Heart right ventricle (tissue), 16 donors: ENCODE measurements around the gene JDP2. TPM values are rescaled to one million over a fixed set of nuclear protein-coding genes. Genes with fewer than 3 reads are reported as not detected.

Source experiments
- ATAC-seq, 8 donors: fragments of 200-7000 bp; cut with Tn5 transposase; one replicate each; pipeline ENCODE4 v1.9.1; 2020; ENCODE audit warnings: mild to moderate bottlenecking in 8 of 8, moderate library complexity in 8 of 8, moderate number of reproducible peaks in 1 of 8
- DNase-seq, 2 donors: peaks; one replicate each; pipeline ENCODE4 v3.0.0-alpha.2; 2020
- H3K27ac ChIP-seq, 10 donors: fragments of 200-600 bp; sonication (generic) in 2 of 10; one replicate each; pipeline versions ENCODE4 v1.5.0 to v1.8.0; 2020 to 2022; ENCODE audit warnings: mild to moderate bottlenecking in 3 of 10
- H3K27me3 ChIP-seq, 7 donors: fragments of 200-600 bp; one replicate each; pipeline ENCODE4 v1.8.0; 2021 to 2022; ENCODE audit warnings: mild to moderate bottlenecking in 2 of 7
- H3K36me3 ChIP-seq, 9 donors: fragments of 200-600 bp; sonication (generic) in 1 of 9; one replicate each; pipeline versions ENCODE4 v1.5.0 to v1.8.0; 2020 to 2022; ENCODE audit warnings: mild to moderate bottlenecking in 2 of 9
- H3K4me1 ChIP-seq, 9 donors: fragments of 200-600 bp; sonication (generic) in 1 of 9; one replicate each; pipeline versions ENCODE4 v1.5.0 to v1.8.0; 2020 to 2022; ENCODE audit warnings: mild to moderate bottlenecking in 4 of 9
- H3K4me3 ChIP-seq, 10 donors: fragments of 200-600 bp; sonication (generic) in 2 of 10; one replicate each; pipeline versions ENCODE4 v1.5.0 to v1.8.0; 2020 to 2022; ENCODE audit warnings: mild to moderate bottlenecking in 7 of 10, moderate library complexity in 2 of 10
- H3K9me3 ChIP-seq, 11 donors: fragments of 200-600 bp in 10 of 11; sonication (generic) in 2 of 11; one replicate each; pipeline versions ENCODE4 v1.5.0 to v1.8.0; 2013 to 2022; ENCODE audit warnings: mild to moderate bottlenecking in 2 of 11, control low read depth in 1 of 11, moderate library complexity in 1 of 11
- CTCF ChIP-seq, 9 donors: fragments of 200-600 bp; sonication (generic) in 2 of 9; IDR thresholded peaks; one replicate each; pipeline versions ENCODE4 v1.5.0 to v1.8.0; 2021 to 2022; ENCODE audit warnings: antibody characterized with exemption in 9 of 9, mild to moderate bottlenecking in 5 of 9, moderate library complexity in 1 of 9
- WGBS, 2 donors: extraction: QIAGEN DNeasy Blood & Tissue Kit; methylation state at CpG; one replicate each; pipeline ENCODE4 v1.1.7; 2013; ENCODE audit warnings: inconsistent platforms in 1 of 2; 5-methylcytosine and 5-hydroxymethylcytosine counted together
- intact Hi-C, 10 donors: fragments of 100-400 bp; cut with DNase I; formaldehyde crosslinking; loops; one replicate each; pipeline versions ENCODE4 v1.11.1 to v1.14.2; 2022
- polyA plus RNA-seq, 2 donors: library from polyadenylated mRNA; stranded (reverse); fragments of 200-250 nt; gene quantifications; one replicate each; pipeline ENCODE4 v1.2.3, GENCODE V29; 2013
- total RNA-seq, 10 donors: library from RNA; stranded (reverse); fragmentation: NEBNext Ultra II Directional in 3 of 10; extraction: Animal tissue kit (Norgen Biotek cat#: 25700) in 3 of 10; gene quantifications; one replicate each; pipeline versions ENCODE4 v1.2.1 to v1.2.4, GENCODE V29; 2021 to 2023
- donor health status: Arrhythmogenic right ventricular cardiomyopathy.
- donor health status: ischemic (EF 13 %, LVEDD 7.1; RV severe dilation, severe dysfunction).
- donor health status: healthy with polysubstance abuse.
- donor health status: DM: no; HTN: yes; CAD: no.
- donor health status: DM: no; HTN: no; CAD: no.
- donor health status: ischemic (EF 25% LVEDD 6.9; RV normal size, moderate dysfunction).
- donor health status: ischemic (EF 25% LVEDD 5.7; RV mildly dilated, moderate dysfunction).
- donor health status: healthy.
- donor health status: DM: yes; HTN: yes; CAD: no.
- donor health status: Ischemic cardiomyopathy.
- donor health status: ischemic (EF 35%, LVEDD 5.7; RV mildly dilated, moderate dysfunction).
- donor health status: nonischemic (EF 11% LVEDD 7.7; RV severe dilation, severe dysfunction).
- donor health status: DM: yes; HTN: yes; CAD: no.
- donor health status: PGD.
- donor health status: ischemic (EF 29% LVEDD 5.4; RV normal size, mild dysfunction).
- donor health status: nonischemic (EF 23%, LVEDD 6.1; RV moderate dilation, normal function).

Gene JDP2
- total and polyA plus RNA-seq, 12 donors, result 12.3 to 44.0 (median 17.3) TPM

- 92 to 97% methylated on average over 1 of the region's 1 CpG for WGBS, 2 donors
- TF ChIP-seq CTCF (IDR thresholded peaks at IDR 0.05), result no peak
- intact Hi-C loops, result no loop called here
- ATAC-seq, result no peak
- Histone ChIP-seq H3K9me3 (no peaks in the 10 kb centered on the region), H3K4me1 (peaks cover 19 to 76% (median 57%) of the 10 kb centered on the region in 9 donors), H3K27ac (no peak overlapping the region), H3K36me3 (peaks cover 0 to 46% (median 0%) of the 10 kb centered on the region in 9 donors), H3K4me3 (no peak overlapping the region), H3K27me3 (no peaks in the 10 kb centered on the region)
- no peak for DNase-seq
Measured at GRCh38 chr14:75448209-75448608, 20.4 kb downstream of the JDP2 start.

- Histone ChIP-seq H3K4me1 (peaks cover 22 to 76% (median 59%) of the 10 kb centered on the region in 9 donors), H3K27ac (peak overlapping the region in 1 of 10 donors; percentile 41)
- TF ChIP-seq CTCF (IDR thresholded peaks at IDR 0.05), result no peak
Measured at GRCh38 chr14:75449036-75449435, 21.2 kb downstream of the JDP2 start.

GRCh38 chr14:75449696-75450095 lies 21.9 kb downstream of the JDP2 start:
- DNase-seq (no peak), ATAC-seq (no peak)
- no peaks in the 10 kb centered on the region for H3K27me3 ChIP-seq
- no peak overlapping the region for H3K4me3 ChIP-seq
- H3K4me1 ChIP-seq, result peaks cover 27 to 76% (median 59%) of the 10 kb centered on the region in 9 donors
- 47 to 50% methylated on average over 4 of the region's 4 CpGs for WGBS, 2 donors
- peaks cover 0 to 39% (median 0%) of the 10 kb centered on the region in 9 donors for H3K36me3 ChIP-seq
- no peaks in the 10 kb centered on the region for H3K9me3 ChIP-seq
- intact Hi-C loops, result loop anchor here in 1 of 10 donors (5.0 kb wide), 1 partner anchor 38 kb away; no protein-coding TSS in a partner anchor
- TF ChIP-seq CTCF (IDR thresholded peaks at IDR 0.05), result no peak
- peak overlapping the region in 3 of 10 donors; percentile 11 to 46 (median 41) for H3K27ac ChIP-seq

More at GRCh38 chr14:75449036-75449435, 21.2 kb downstream of the JDP2 start:
- intact Hi-C loops, result no loop called here
- Histone ChIP-seq H3K4me3 (no peak overlapping the region), H3K27me3 (no peaks in the 10 kb centered on the region), H3K9me3 (no peaks in the 10 kb centered on the region), H3K36me3 (peaks cover 0 to 45% (median 0%) of the 10 kb centered on the region in 9 donors)
- DNase-seq, result no peak
- WGBS, 2 donors, result 31 to 45% methylated on average over 2 of the region's 2 CpGs
- ATAC-seq, result no peak

- H3K27me3 ChIP-seq, result no peaks in the 10 kb centered on the region
- peak overlapping the region in 3 of 10 donors; percentile 11 to 46 (median 41) for H3K27ac ChIP-seq
- no peaks in the 10 kb centered on the region for H3K9me3 ChIP-seq
- H3K36me3 ChIP-seq, result peaks cover 0 to 34% (median 0%) of the 10 kb centered on the region in 9 donors
- WGBS, 2 donors, result 66 to 73% methylated on average over 9 of the region's 9 CpGs
- peaks cover 35 to 78% (median 67%) of the 10 kb centered on the region in 9 donors for H3K4me1 ChIP-seq
- H3K4me3 ChIP-seq, result no peak overlapping the region
- peak; percentile 54 to 67 for DNase-seq
- TF ChIP-seq CTCF (IDR thresholded peaks at IDR 0.05), result no peak
- peak in 7 of 8 donors; percentile 41 to 75 (median 72) for ATAC-seq
- intact Hi-C loops, result loop anchor here in 1 of 10 donors (5.0 kb wide), 1 partner anchor 37 kb away; no protein-coding TSS in a partner anchor
Measured at GRCh38 chr14:75450381-75451276, 22.8 kb downstream of the JDP2 start.
